H1 (cell line): ENCODE measurements around the gene DDX51. TPM values are rescaled to one million over a fixed set of nuclear protein-coding genes. Genes with fewer than 3 reads are reported as not detected.
"Not testable (repeated sequence)": the region's sequence is repeated elsewhere in the genome, so short reads cannot be mapped to it uniquely, and the experiment has no call there.

ENCODE experiments used
- CTCF ChIA-PET: fragments of 300-600 bp; sonication (Branson Sonifier 250); formaldehyde crosslinking; loops from one replicate; lab custom pipeline; 2021; ENCODE audit not compliant: partially characterized antibody; lab: Charles Lee
- POLR2A ChIA-PET: fragments of 300-600 bp; sonication (Branson Sonifier 250); formaldehyde crosslinking; loops from one replicate; lab custom pipeline; 2021; ENCODE audit warnings: inconsistent platforms; ENCODE audit not compliant: partially characterized antibody; lab: Charles Lee
- DNase-seq, 2 experiments: peaks; one replicate each; pipeline versions ENCODE4 v3.0.0 to v3.0.0-alpha.2; 2010 to 2022; ENCODE audit warnings: low spot score in 2 of 2, low read depth in 1 of 2, mixed read lengths in 1 of 2
- FAIRE-seq: peaks from 2 replicates; lab custom pipeline; 2011; peaks lifted over from hg19 to GRCh38; lab: Jason Lieb, UNC
- H2AFZ ChIP-seq: 2 replicates; pipeline ENCODE4 v1.8.1; 2012; ENCODE audit warnings: low read length, inconsistent platforms
- H2AK5ac ChIP-seq: 2 replicates; pipeline ENCODE4 v1.6.1; 2013; ENCODE audit warnings: low read depth, low read length
- H2BK120ac ChIP-seq: replicated peaks from 2 replicates; pipeline ENCODE3; 2013; ENCODE audit warnings: low read depth, low read length, inconsistent platforms
- H2BK12ac ChIP-seq: 2 replicates; pipeline ENCODE4 v1.6.1; 2013; ENCODE audit warnings: low read depth, low read length
- H2BK15ac ChIP-seq: 2 replicates; pipeline ENCODE4 v1.6.1; 2013; ENCODE audit warnings: low read length
- H2BK20ac ChIP-seq: 2 replicates; pipeline ENCODE4 v1.6.1; 2013; ENCODE audit warnings: low read length
- H2BK5ac ChIP-seq: 2 replicates; pipeline ENCODE4 v1.6.1; 2013; ENCODE audit warnings: low read depth, low read length
- H3K14ac ChIP-seq: 2 replicates; pipeline ENCODE4 v1.6.1; 2013; ENCODE audit warnings: inconsistent platforms; ENCODE audit not compliant: insufficient read length
- H3K18ac ChIP-seq: 2 replicates; pipeline ENCODE4 v1.6.1; 2013; ENCODE audit warnings: low read length; ENCODE audit errors: extremely low read depth
- H3K23ac ChIP-seq: 2 replicates; pipeline ENCODE4 v1.6.1; 2013; ENCODE audit warnings: inconsistent platforms; ENCODE audit not compliant: insufficient read length
- H3K23me2 ChIP-seq: 2 replicates; pipeline ENCODE4 v1.6.1; 2013; ENCODE audit warnings: low read depth, low read length
- H3K27ac ChIP-seq: 2 replicates; pipeline ENCODE4 v1.6.1; 2011; ENCODE audit warnings: low read depth, low read length, inconsistent platforms
- H3K27me3 ChIP-seq, 4 experiments: replicated peaks in 1 of 4; 1 replicate in 1 of 4; 2 replicates in 3 of 4; pipeline versions ENCODE4 v1.6.1 to v1.8.1; 2011 to 2013; ENCODE audit warnings: low read length in 3 of 4, mild to moderate bottlenecking in 3 of 4, inconsistent platforms in 2 of 4, mixed read lengths in 2 of 4, moderate library complexity in 1 of 4; ENCODE audit not compliant: control insufficient read depth in 3 of 4, insufficient read depth in 3 of 4; ENCODE audit errors: extremely low read depth in 1 of 4
- H3K36me3 ChIP-seq, 4 experiments: 2 replicates each; pipeline versions ENCODE4 v1.6.1 to v1.8.1; 2011 to 2013; ENCODE audit warnings: mild to moderate bottlenecking in 4 of 4, low read length in 3 of 4, moderate library complexity in 2 of 4, control low read depth in 1 of 4, inconsistent platforms in 1 of 4; ENCODE audit not compliant: insufficient read depth in 4 of 4, control insufficient read depth in 2 of 4
- H3K4ac ChIP-seq: replicated peaks from 2 replicates; pipeline ENCODE3; 2013; ENCODE audit warnings: low read length, low read depth, mixed read lengths, inconsistent platforms; ENCODE audit not compliant: insufficient read length
- H3K4me1 ChIP-seq, 4 experiments: replicated peaks in 1 of 4; 1 replicate in 1 of 4; 2 replicates in 3 of 4; pipeline versions ENCODE4 v1.6.1 to v1.8.1; 2011 to 2013; ENCODE audit warnings: low read length in 3 of 4, inconsistent platforms in 2 of 4, mixed read lengths in 1 of 4; ENCODE audit not compliant: insufficient read depth in 4 of 4, control insufficient read depth in 3 of 4
- H3K4me2 ChIP-seq, 2 experiments: 2 replicates each; pipeline versions ENCODE4 v1.6.1 to v1.8.1; 2011 to 2013; ENCODE audit warnings: low read depth in 2 of 2, low read length in 2 of 2, control low read depth in 1 of 2, inconsistent platforms in 1 of 2, mild to moderate bottlenecking in 1 of 2; ENCODE audit not compliant: insufficient read depth in 1 of 2
- H3K4me3 ChIP-seq, 4 experiments: fragments of 200-600, 300-600 bp in 1 of 4; sonication (generic), shearing (Covaris generic), sonication (Bioruptor Twin) in 1 of 4; 2 replicates each; pipeline versions ENCODE4 v1.5.1 to v1.8.1; 2011 to 2016; ENCODE audit warnings: low read length in 4 of 4, low read depth in 3 of 4, control low read depth in 2 of 4, inconsistent platforms in 2 of 4, mild to moderate bottlenecking in 2 of 4, mixed read lengths in 1 of 4, moderate library complexity in 1 of 4; ENCODE audit not compliant: insufficient read depth in 2 of 4; ENCODE audit errors: extremely low read depth in 1 of 4
- H3K56ac ChIP-seq: replicated peaks from 2 replicates; pipeline ENCODE3; 2013; ENCODE audit warnings: low read depth, mild to moderate bottlenecking, mixed read lengths, low read length, inconsistent platforms; ENCODE audit not compliant: insufficient read length
- H3K79me1 ChIP-seq: 2 replicates; pipeline ENCODE4 v1.6.1; 2013; ENCODE audit warnings: low read depth, low read length, control low read depth
- H3K79me2 ChIP-seq, 2 experiments: 2 replicates each; pipeline versions ENCODE4 v1.6.1 to v1.8.1; 2012 to 2013; ENCODE audit warnings: low read length in 2 of 2, mild to moderate bottlenecking in 2 of 2, inconsistent platforms in 1 of 2; ENCODE audit not compliant: insufficient read depth in 2 of 2, control insufficient read depth in 1 of 2
- H3K9ac ChIP-seq, 4 experiments: replicated peaks in 1 of 4; 1 replicate in 1 of 4; 2 replicates in 3 of 4; pipeline versions ENCODE4 v1.6.1 to v1.8.1; 2011 to 2013; ENCODE audit warnings: low read depth in 3 of 4, low read length in 3 of 4, control low read depth in 2 of 4, mild to moderate bottlenecking in 2 of 4, moderate library complexity in 2 of 4, inconsistent platforms in 1 of 4; ENCODE audit errors: extremely low read depth in 1 of 4
- H3K9me3 ChIP-seq, 2 experiments: 2 replicates each; pipeline versions ENCODE4 v1.6.1 to v1.8.1; 2012 to 2013; ENCODE audit warnings: mild to moderate bottlenecking in 2 of 2, moderate library complexity in 2 of 2, control low read depth in 1 of 2, inconsistent platforms in 1 of 2, low read depth in 1 of 2, low read length in 1 of 2, mixed read lengths in 1 of 2; ENCODE audit not compliant: insufficient read depth in 2 of 2
- H4K20me1 ChIP-seq, 2 experiments: replicated peaks in 1 of 2; 2 replicates each; pipeline versions ENCODE3 to v1.8.1; 2011 to 2013; ENCODE audit warnings: inconsistent platforms in 2 of 2, low read length in 2 of 2, mild to moderate bottlenecking in 1 of 2; ENCODE audit not compliant: insufficient read depth in 2 of 2, control insufficient read depth in 1 of 2
- H4K5ac ChIP-seq: 2 replicates; pipeline ENCODE4 v1.6.1; 2013; ENCODE audit warnings: low read length, low read depth, mixed read lengths, inconsistent platforms; ENCODE audit not compliant: insufficient read length
- H4K8ac ChIP-seq: 2 replicates; pipeline ENCODE4 v1.8.0; 2013; ENCODE audit warnings: mild to moderate bottlenecking, moderate library complexity, low read length, inconsistent platforms; ENCODE audit not compliant: insufficient read depth; ENCODE audit errors: extremely low read depth
- H4K91ac ChIP-seq: replicated peaks from 2 replicates; pipeline ENCODE3; 2013; ENCODE audit warnings: low read length, mixed read lengths, inconsistent platforms; ENCODE audit not compliant: insufficient read length
- WGBS, 2 experiments: shearing (Covaris generic) in 1 of 2; methylation state at CpG; one replicate each; pipeline versions ENCODE4 v1.1.6 to v1.1.7; 2013 to 2015; ENCODE audit warnings: low lambda C conversion rate in 2 of 2, mixed read lengths in 2 of 2, inconsistent platforms in 1 of 2, low coverage in 1 of 2, missing lambda C conversion rate in 1 of 2; ENCODE audit not compliant: insufficient replicate concordance in 2 of 2, insufficient coverage in 1 of 2, insufficient read length in 1 of 2; ENCODE audit errors: extremely low coverage in 1 of 2, missing lambda C conversion rate in 1 of 2; 5-methylcytosine and 5-hydroxymethylcytosine counted together
- polyA plus RNA-seq, 7 experiments: library from polyadenylated mRNA; depleted of rRNA in 3 of 7; stranded (reverse) in 5 of 7; unstranded in 2 of 7; fragments of >200 nt in 5 of 7; fragments of 200-250 nt in 2 of 7; gene quantifications; 1 replicate in 5 of 7; 2 replicates in 1 of 7; 4 replicates in 1 of 7; pipeline versions ENCODE4 v1.2.1 to v1.2.3, GENCODE V29; 2011 to 2013; ENCODE audit warnings: missing spikeins in 2 of 7, mixed read lengths in 2 of 7
- total RNA-seq: library from RNA; stranded (reverse); fragmentation: NEBNext Ultra II Directional; extraction: Animal tissue kit (Norgen Biotek cat#: 25700); gene quantifications from 2 replicates; pipeline ENCODE4 v1.2.1, GENCODE V29; 2021

Gene DDX51
- total and polyA plus RNA-seq, 2 of the 8 experiments (the other 6 are each of a cell fraction or from before 2014, with no cell fraction given) = 11.2 to 24.4 TPM

DNA sequence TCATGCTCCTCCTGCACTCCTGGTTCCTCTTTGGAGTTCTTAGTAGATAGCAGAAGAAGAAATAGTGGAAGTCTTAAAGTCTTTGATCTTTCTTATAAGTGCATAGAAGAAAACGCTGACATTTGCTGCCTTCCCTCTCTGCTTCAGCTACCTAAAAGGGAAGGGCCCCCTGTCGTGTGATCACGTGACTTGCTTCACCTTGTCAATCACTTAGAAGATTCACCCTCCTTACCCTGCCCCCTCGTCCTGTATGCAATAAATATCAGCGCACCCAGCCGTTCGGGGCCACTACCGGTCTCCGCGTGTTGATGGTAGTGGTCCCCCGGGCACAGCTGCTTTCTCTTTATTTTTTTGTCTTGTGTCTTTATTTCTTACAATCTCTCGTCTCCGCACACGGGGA, 41.0 kb downstream of the DDX51 start:
- H3K14ac ChIP-seq, H3K9me3 ChIP-seq, H2BK15ac ChIP-seq, H2AFZ ChIP-seq, H3K4me1 ChIP-seq, H3K23me2 ChIP-seq, H3K36me3 ChIP-seq, H2AK5ac ChIP-seq, H3K56ac ChIP-seq, H3K27ac ChIP-seq, H3K18ac ChIP-seq, H3K79me1 ChIP-seq, POLR2A ChIA-PET, H3K4me3 ChIP-seq, H2BK5ac ChIP-seq, H2BK12ac ChIP-seq, H4K91ac ChIP-seq, H4K5ac ChIP-seq, H3K4ac ChIP-seq, H3K79me2 ChIP-seq, H2BK120ac ChIP-seq, FAIRE-seq, H3K23ac ChIP-seq, H2BK20ac ChIP-seq, H3K9ac ChIP-seq, H3K27me3 ChIP-seq, DNase-seq, H4K8ac ChIP-seq: not testable (repeated sequence)
- CTCF ChIA-PET = interaction anchor here (0.8 to 1.1 kb wide), 2 partner anchors 12 to 184 kb away, joined by 3 to 4 read pairs; no protein-coding TSS in a partner anchor
- Histone ChIP-seq H3K4me2 (peak overlapping the region in 1 of 2 experiments; percentile 40; a peak in 1 of 4 replicates), H4K20me1 (peaks cover 9 to 14% of the 10 kb centered on the region in 2 experiments)
- 81% methylated on average over 12 of the region's 14 CpGs; no CpG with 5 or more reads in 1 of the 2 experiments for WGBS, 2 experiments
